Gastrocnemius medialis (tissue), 4 donors: ENCODE results near the gene CKB.

ENCODE experiments used
- POLR2A ChIP-seq, 2 donors: fragments of 450-650 bp; IDR thresholded peaks; one replicate each; pipeline ENCODE4 v1.6.1; 2017; ENCODE audit warnings: antibody characterized with exemption in 2 of 2, mild to moderate bottlenecking in 2 of 2, moderate library complexity in 2 of 2
- TF ChIP-seq, protein P1 (sequence below), 5 experiments: fragments of 450-650 bp in 3 of 5; fragments of 200-600 bp in 2 of 5; sonication (generic) in 2 of 5; IDR thresholded peaks in 4 of 5; conservative IDR thresholded peaks in 1 of 5; 1 replicate in 4 of 5; 2 replicates in 1 of 5; pipeline ENCODE4 v1.5.1; 2016 to 2019; ENCODE audit warnings: antibody characterized with exemption in 5 of 5, mild to moderate bottlenecking in 3 of 5, moderate library complexity in 3 of 5

- TF ChIP-seq, protein P1, sequence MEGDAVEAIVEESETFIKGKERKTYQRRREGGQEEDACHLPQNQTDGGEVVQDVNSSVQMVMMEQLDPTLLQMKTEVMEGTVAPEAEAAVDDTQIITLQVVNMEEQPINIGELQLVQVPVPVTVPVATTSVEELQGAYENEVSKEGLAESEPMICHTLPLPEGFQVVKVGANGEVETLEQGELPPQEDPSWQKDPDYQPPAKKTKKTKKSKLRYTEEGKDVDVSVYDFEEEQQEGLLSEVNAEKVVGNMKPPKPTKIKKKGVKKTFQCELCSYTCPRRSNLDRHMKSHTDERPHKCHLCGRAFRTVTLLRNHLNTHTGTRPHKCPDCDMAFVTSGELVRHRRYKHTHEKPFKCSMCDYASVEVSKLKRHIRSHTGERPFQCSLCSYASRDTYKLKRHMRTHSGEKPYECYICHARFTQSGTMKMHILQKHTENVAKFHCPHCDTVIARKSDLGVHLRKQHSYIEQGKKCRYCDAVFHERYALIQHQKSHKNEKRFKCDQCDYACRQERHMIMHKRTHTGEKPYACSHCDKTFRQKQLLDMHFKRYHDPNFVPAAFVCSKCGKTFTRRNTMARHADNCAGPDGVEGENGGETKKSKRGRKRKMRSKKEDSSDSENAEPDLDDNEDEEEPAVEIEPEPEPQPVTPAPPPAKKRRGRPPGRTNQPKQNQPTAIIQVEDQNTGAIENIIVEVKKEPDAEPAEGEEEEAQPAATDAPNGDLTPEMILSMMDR (IDR thresholded peaks at IDR 0.05 in 4 of 5, conservative IDR thresholded peaks at IDR 0.05 in 1 of 5), result no peak
- no peak for TF ChIP-seq POLR2A (IDR thresholded peaks at IDR 0.05)
Measured at GRCh38 chr14:103476631-103477030, 46.0 kb downstream of the CKB start.
